NB4 (cell line): ENCODE measurements around the gene KIF1C.

Experiments
- DNase-seq: peaks from one replicate; pipeline ENCODE4 v3.0.0; 2010; ENCODE audit warnings: low read depth
- H3K4me3 ChIP-seq: one replicate; pipeline ENCODE4 v1.5.1; 2011; ENCODE audit warnings: mild to moderate bottlenecking, low read depth, low read length, moderate library complexity
- MAX ChIP-seq: IDR thresholded peaks from 2 replicates; pipeline ENCODE4 v1.6.1; 2011; ENCODE audit warnings: low read depth, low read length
- MYC ChIP-seq: IDR thresholded peaks from 2 replicates; pipeline ENCODE4 v1.6.1; 2011; ENCODE audit warnings: low read depth, low read length
- POLR2A ChIP-seq: IDR thresholded peaks from 2 replicates; pipeline ENCODE4 v1.6.1; 2011; ENCODE audit warnings: mild to moderate bottlenecking; ENCODE audit not compliant: insufficient read length; ENCODE audit errors: extremely low read depth
- TF ChIP-seq, protein P1 (sequence below): IDR thresholded peaks from one replicate; pipeline ENCODE4 v1.5.1; 2012; ENCODE audit warnings: low read depth, low read length

KIF1C gene

GRCh38 chr17:4997302-4998026, at the start of gene KIF1C, which contains the start of gene INCA1:
Gene KIF1C (plus strand): TSS chr17:4997950. CDS start chr17:5000247, 2,297 bp downstream.
Gene INCA1 (minus strand): TSS chr17:4997522. CDS start chr17:4994437, 3,085 bp downstream.
- DNase-seq: peak; percentile 86
- TF ChIP-seq POLR2A: peak; percentile 16
- TF ChIP-seq, protein P1, sequence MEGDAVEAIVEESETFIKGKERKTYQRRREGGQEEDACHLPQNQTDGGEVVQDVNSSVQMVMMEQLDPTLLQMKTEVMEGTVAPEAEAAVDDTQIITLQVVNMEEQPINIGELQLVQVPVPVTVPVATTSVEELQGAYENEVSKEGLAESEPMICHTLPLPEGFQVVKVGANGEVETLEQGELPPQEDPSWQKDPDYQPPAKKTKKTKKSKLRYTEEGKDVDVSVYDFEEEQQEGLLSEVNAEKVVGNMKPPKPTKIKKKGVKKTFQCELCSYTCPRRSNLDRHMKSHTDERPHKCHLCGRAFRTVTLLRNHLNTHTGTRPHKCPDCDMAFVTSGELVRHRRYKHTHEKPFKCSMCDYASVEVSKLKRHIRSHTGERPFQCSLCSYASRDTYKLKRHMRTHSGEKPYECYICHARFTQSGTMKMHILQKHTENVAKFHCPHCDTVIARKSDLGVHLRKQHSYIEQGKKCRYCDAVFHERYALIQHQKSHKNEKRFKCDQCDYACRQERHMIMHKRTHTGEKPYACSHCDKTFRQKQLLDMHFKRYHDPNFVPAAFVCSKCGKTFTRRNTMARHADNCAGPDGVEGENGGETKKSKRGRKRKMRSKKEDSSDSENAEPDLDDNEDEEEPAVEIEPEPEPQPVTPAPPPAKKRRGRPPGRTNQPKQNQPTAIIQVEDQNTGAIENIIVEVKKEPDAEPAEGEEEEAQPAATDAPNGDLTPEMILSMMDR: no peak
- peak within 1 kb of the TSS; percentile 58 for H3K4me3 ChIP-seq

GRCh38 chr17:4948166-4948930, 49.4 kb upstream of the KIF1C start, which contains the start of gene PFN1:
Gene PFN1 (minus strand): TSS chr17:4948530. CDS start chr17:4948394, 136 bp downstream.
- peak; percentile 94 for DNase-seq
- TF ChIP-seq, protein P1: no peak
- TF ChIP-seq MYC: no peak; the same call in 1 of the 2 replicates
- TF ChIP-seq MAX: peak; percentile 26; the same call in 1 of the 2 replicates
- TF ChIP-seq POLR2A: peak; percentile 54
- H3K4me3 ChIP-seq: peak within 1 kb of the TSS; percentile 95

- H3K4me3 ChIP-seq: peak overlapping the region; percentile 65
- DNase-seq: peak; percentile 88
- no peak for TF ChIP-seq MAX
- TF ChIP-seq POLR2A: no peak
- TF ChIP-seq, protein P1: no peak
- TF ChIP-seq MYC: no peak
These were observed 48.8 kb upstream of the KIF1C start for GRCh38 chr17:4948931-4949320.

DNA sequence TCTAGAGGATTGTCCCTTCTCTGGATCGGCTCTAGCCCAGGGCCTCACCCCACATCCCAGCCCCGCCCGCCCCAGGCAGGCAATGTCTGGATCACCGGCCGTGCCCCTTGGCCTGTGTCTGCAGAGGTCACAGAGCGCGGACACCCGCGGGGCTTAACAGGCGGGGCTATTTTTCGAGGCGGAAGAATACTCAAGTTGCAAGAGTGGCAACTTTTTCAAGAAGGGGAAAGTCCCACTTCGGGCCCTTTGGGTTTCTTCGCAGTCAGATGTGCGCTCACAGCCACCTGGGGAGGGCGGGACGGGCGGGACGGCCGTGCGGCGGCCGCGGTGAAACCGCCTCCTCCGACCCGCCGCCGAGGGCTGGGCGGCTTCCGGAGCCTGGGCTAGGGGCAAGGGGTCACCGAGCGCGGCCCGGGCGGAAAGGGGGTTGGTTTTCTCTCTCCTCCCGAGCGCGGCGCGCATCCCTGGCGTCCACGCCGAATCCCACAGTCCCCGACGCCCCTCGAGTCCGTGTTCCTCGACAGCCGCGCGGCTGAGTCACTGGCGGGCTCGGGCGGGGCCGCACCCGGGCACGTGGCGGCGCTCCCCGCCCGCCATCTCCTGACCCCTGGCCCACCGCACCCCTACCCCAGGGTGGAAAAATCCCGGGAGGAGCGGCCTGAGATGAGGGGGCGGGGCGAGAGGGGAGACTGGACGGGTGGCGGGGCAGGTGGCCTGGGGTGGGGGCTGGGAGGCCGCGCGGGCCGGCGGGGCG, 48.3 kb upstream of the KIF1C start:
- peak overlapping the region; percentile 61 for H3K4me3 ChIP-seq
- DNase-seq: peak; percentile 80
- no peak for TF ChIP-seq MAX
- TF ChIP-seq, protein P1: no peak
- peak; percentile 16 for TF ChIP-seq POLR2A
- peak; percentile 74 for TF ChIP-seq MYC

GRCh38 chr17:4950075-4950745, 47.5 kb upstream of the KIF1C start:
- peak overlapping the region; percentile 53 for H3K4me3 ChIP-seq
- peak; percentile 54 for DNase-seq
- TF ChIP-seq MYC (no peak; the same call in 1 of the 2 replicates), MAX (no peak), POLR2A (peak; percentile 17)
- TF ChIP-seq, protein P1: no peak
